Calu3 (cell line): ENCODE measurements around the gene RTL3. TPM values are rescaled to one million over a fixed set of nuclear protein-coding genes. Genes with fewer than 3 reads are reported as not detected.

Experiments used
- BruUV-seq: library from RNA; stranded (reverse); fragments of 400-500 nt; replicated peaks from 2 replicates; lab custom pipeline; 2021; lab: Mats Ljungman, UMichigan
- CTCF ChIA-PET: fragments of 300-600 bp; sonication (Branson Sonifier 250); formaldehyde crosslinking; loops from one replicate; lab custom pipeline; 2022; ENCODE audit warnings: antibody characterized with exemption; lab: Charles Lee
- DNase-seq: peaks from one replicate; pipeline ENCODE4 v3.0.0; 2022
- H3K27ac Mint-ChIP-seq: one replicate; pipeline ENCODE4 v1.8.0; 2022; ENCODE audit warnings: mixed read lengths; ENCODE audit not compliant: unreplicated experiment
- H3K27me3 Mint-ChIP-seq: one replicate; pipeline ENCODE4 v1.8.0; 2022; ENCODE audit warnings: mixed read lengths; ENCODE audit not compliant: unreplicated experiment
- H3K36me3 Mint-ChIP-seq: one replicate; pipeline ENCODE4 v1.8.0; 2022; ENCODE audit warnings: mild to moderate bottlenecking, moderate library complexity, mixed read lengths; ENCODE audit not compliant: insufficient read depth, unreplicated experiment
- H3K4me1 Mint-ChIP-seq: one replicate; pipeline ENCODE4 v1.8.0; 2022; ENCODE audit warnings: mild to moderate bottlenecking, low read depth, mixed read lengths; ENCODE audit not compliant: unreplicated experiment
- H3K4me3 Mint-ChIP-seq: one replicate; pipeline ENCODE4 v1.8.0; 2022; ENCODE audit warnings: mild to moderate bottlenecking, low read depth, moderate library complexity, mixed read lengths; ENCODE audit not compliant: unreplicated experiment
- H3K9me3 Mint-ChIP-seq: one replicate; pipeline ENCODE4 v1.8.0; 2022; ENCODE audit warnings: low read depth, mixed read lengths; ENCODE audit not compliant: unreplicated experiment
- intact Hi-C: fragments of 100-400 bp; cut with micrococcal nuclease; formaldehyde crosslinking; loops from one replicate; pipeline ENCODE4 v1.10.0; 2022; ENCODE audit not compliant: unreplicated experiment
- total RNA-seq: library from RNA; stranded (reverse); gene quantifications from 2 replicates; pipeline ENCODE4 v1.2.3, GENCODE V29; 2022
- TF ChIP-seq, protein P1 (sequence below): fragments of 200-600 bp; IDR thresholded peaks from one replicate; pipeline ENCODE4 v1.8.0; 2022; ENCODE audit warnings: antibody characterized with exemption; ENCODE audit not compliant: unreplicated experiment

The RTL3 gene
- total RNA-seq, 1 experiment from 2014 or later = not detected

DNA sequence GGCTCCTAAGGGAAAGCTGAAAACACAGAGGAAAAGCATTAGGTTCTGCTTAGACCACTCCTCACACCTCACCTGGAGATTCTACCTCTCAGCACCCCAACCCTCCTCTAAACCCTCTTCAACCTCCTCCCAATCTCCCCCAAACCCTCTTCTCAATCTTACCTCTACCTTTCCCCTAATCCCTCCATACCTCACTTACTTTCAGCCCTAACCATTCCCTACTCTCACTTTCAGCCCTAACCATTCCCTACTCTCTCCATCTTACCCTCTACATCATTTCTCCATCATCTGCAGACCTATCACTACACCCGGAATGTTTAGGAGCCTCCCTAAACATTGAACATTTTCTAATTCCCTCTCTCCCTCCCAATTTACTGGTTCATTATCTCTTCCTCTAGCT, 3.5 kb downstream of the RTL3 start:
- H3K4me3 Mint-ChIP-seq = no peak overlapping the region
- no TSS peak for BruUV-seq
- H3K27me3 Mint-ChIP-seq = no peaks in the 10 kb centered on the region
- peaks cover 10% of the 10 kb centered on the region for H3K4me1 Mint-ChIP-seq
- no peak for DNase-seq
- H3K9me3 Mint-ChIP-seq = peaks cover 3% of the 10 kb centered on the region
- no peak overlapping the region for H3K27ac Mint-ChIP-seq
- intact Hi-C loops = no loop called here
- CTCF ChIA-PET = no interaction called here
- no peaks in the 10 kb centered on the region for H3K36me3 Mint-ChIP-seq
- TF ChIP-seq, protein P1, sequence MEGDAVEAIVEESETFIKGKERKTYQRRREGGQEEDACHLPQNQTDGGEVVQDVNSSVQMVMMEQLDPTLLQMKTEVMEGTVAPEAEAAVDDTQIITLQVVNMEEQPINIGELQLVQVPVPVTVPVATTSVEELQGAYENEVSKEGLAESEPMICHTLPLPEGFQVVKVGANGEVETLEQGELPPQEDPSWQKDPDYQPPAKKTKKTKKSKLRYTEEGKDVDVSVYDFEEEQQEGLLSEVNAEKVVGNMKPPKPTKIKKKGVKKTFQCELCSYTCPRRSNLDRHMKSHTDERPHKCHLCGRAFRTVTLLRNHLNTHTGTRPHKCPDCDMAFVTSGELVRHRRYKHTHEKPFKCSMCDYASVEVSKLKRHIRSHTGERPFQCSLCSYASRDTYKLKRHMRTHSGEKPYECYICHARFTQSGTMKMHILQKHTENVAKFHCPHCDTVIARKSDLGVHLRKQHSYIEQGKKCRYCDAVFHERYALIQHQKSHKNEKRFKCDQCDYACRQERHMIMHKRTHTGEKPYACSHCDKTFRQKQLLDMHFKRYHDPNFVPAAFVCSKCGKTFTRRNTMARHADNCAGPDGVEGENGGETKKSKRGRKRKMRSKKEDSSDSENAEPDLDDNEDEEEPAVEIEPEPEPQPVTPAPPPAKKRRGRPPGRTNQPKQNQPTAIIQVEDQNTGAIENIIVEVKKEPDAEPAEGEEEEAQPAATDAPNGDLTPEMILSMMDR = no peak

DNA sequence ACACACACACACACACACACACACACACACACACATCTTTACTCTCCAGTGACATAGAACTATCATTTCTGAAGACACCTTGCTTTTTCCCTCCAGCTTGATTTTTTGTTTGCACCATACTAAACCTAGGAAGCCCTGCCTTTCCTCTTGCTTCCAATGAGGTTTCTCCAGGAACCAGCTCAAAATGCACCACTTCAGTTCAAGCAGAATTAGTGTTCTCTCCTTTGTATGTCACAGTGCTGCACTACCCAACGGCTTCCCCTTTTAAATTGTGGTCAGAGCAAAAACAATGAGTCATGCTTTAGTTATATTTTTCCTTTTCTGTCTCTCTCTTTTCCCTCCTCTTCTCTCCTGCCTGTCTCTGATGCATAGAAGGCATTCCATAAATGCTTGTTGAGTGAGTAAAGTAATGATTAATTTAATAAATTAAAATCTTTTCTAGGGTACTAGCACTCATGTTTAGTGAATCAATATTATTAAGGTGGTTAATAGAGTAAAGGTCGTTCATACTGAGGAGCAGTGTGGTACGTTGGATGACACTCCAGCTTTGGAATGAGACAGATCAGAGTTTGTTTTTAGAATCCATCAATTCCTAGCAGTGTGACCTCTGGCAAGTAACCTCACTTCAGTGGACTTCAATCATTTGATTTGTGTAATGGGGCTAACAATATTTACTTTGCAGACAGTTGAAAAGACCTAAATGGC, 5.9 kb downstream of the RTL3 start:
- intact Hi-C loops = no loop called here
- no TSS peak for BruUV-seq
- no peaks in the 10 kb centered on the region for H3K27me3 Mint-ChIP-seq
- H3K4me1 Mint-ChIP-seq = peaks cover 10% of the 10 kb centered on the region
- CTCF ChIA-PET = no interaction called here
- H3K36me3 Mint-ChIP-seq = no peaks in the 10 kb centered on the region
- peaks cover 3% of the 10 kb centered on the region for H3K9me3 Mint-ChIP-seq
- TF ChIP-seq, protein P1 = no peak
- peak overlapping the region; percentile 24 for H3K4me3 Mint-ChIP-seq
- H3K27ac Mint-ChIP-seq = peak overlapping the region; percentile 69
- DNase-seq = peak; percentile 11

DNA sequence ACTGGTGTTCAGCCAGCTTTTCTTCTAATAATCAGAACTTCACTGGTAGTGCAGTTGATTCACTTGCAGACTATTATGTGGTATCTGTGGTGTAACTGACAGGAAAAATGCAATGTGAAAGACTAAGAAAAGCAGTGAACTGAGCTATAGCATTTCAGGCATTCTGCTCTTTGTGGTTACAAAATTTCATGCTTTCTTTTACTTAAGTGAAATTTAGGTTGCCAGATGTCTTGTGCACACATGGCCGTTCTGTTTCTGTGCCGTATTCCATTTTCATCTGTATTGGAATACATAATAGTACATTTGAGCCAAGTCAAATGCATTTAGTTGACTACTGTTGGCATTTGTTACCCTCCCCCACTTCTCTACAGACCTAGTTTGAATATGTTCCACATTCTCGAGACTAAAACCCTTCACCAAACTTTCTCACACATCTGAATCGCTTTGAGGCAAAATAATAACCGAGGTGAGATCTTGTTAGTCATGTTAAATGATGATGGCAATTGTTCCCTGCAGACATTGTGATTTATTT, 8.2 kb downstream of the RTL3 start:
- Mint-ChIP-seq H3K4me1 (peaks cover 10% of the 10 kb centered on the region), H3K27ac (no peak overlapping the region), H3K27me3 (no peaks in the 10 kb centered on the region), H3K36me3 (no peaks in the 10 kb centered on the region), H3K9me3 (peaks cover 8% of the 10 kb centered on the region), H3K4me3 (no peak overlapping the region)
- BruUV-seq = no TSS peak
- no peak for DNase-seq
- TF ChIP-seq, protein P1 = no peak
- intact Hi-C loops = no loop called here
- CTCF ChIA-PET = no interaction called here

DNA sequence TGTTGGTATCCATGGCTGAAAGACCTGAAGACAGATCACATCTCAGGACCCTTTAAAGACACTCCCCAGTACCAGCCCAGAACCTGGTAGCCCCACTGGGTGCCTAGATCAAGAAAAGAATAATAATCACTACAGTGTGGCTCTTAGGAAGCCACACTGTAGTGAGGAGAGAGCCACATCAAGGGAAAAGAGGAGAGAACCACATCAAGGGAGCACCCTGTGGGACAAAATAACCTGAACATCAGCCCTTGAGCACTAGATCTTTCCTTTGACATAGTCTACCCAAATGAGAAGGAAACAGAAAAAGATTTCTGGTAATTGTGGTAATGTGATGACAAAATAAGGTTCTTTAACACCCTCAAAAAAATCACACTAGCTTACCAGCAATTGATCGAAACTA, 15.3 kb downstream of the RTL3 start:
- H3K4me3 Mint-ChIP-seq = no peak overlapping the region
- H3K4me1 Mint-ChIP-seq = no peaks in the 10 kb centered on the region
- intact Hi-C loops = no loop called here
- TF ChIP-seq, protein P1 = no peak
- H3K27ac Mint-ChIP-seq = no peak overlapping the region
- CTCF ChIA-PET = no interaction called here
- no peaks in the 10 kb centered on the region for H3K27me3 Mint-ChIP-seq
- BruUV-seq = no TSS peak
- no peaks in the 10 kb centered on the region for H3K36me3 Mint-ChIP-seq
- peaks cover 12% of the 10 kb centered on the region for H3K9me3 Mint-ChIP-seq
- DNase-seq = no peak
